ENCODE results near the gene NEDD4L.
"Not testable (repeated sequence)": the region's sequence is repeated elsewhere in the genome, so short reads cannot be mapped to it uniquely, and the experiment has no call there.

- not testable (repeated sequence) for TF ChIP-seq POLR2A (IDR thresholded peaks at IDR 0.05; ENCODE audit: extremely low read depth, insufficient read length); CTCF (IDR thresholded peaks at IDR 0.05; ENCODE audit: low read depth, low read length); MYC (IDR thresholded peaks at IDR 0.05; ENCODE audit: low read depth, low read length); MAX (IDR thresholded peaks at IDR 0.05; ENCODE audit: low read depth, low read length)
These were observed 391.4 kb downstream of the NEDD4L start for GRCh38 chr18:58435221-58436005.
